Uterus (tissue), 2 donors: Measurements from ENCODE around the gene RPS6KA2.

Experiments used
- POLR2A ChIP-seq, 2 donors: fragments of 450-650 bp; IDR thresholded peaks; one replicate each; pipeline ENCODE4 v1.6.1; 2016; ENCODE audit warnings: antibody characterized with exemption in 2 of 2, mild to moderate bottlenecking in 1 of 2, moderate library complexity in 1 of 2
- TF ChIP-seq, protein P1 (sequence below), 4 experiments: fragments of 200-600 bp in 2 of 4; fragments of 450-650 bp in 2 of 4; sonication (generic) in 2 of 4; IDR thresholded peaks; one replicate each; pipeline ENCODE4 v1.5.1; 2016 to 2019; ENCODE audit warnings: antibody characterized with exemption in 4 of 4, mild to moderate bottlenecking in 2 of 4, moderate library complexity in 1 of 4

GRCh38 chr6:166567107-166567506, 59.9 kb downstream of the RPS6KA2 start:
- no peak for TF ChIP-seq POLR2A (IDR thresholded peaks at IDR 0.05)
- TF ChIP-seq, protein P1, sequence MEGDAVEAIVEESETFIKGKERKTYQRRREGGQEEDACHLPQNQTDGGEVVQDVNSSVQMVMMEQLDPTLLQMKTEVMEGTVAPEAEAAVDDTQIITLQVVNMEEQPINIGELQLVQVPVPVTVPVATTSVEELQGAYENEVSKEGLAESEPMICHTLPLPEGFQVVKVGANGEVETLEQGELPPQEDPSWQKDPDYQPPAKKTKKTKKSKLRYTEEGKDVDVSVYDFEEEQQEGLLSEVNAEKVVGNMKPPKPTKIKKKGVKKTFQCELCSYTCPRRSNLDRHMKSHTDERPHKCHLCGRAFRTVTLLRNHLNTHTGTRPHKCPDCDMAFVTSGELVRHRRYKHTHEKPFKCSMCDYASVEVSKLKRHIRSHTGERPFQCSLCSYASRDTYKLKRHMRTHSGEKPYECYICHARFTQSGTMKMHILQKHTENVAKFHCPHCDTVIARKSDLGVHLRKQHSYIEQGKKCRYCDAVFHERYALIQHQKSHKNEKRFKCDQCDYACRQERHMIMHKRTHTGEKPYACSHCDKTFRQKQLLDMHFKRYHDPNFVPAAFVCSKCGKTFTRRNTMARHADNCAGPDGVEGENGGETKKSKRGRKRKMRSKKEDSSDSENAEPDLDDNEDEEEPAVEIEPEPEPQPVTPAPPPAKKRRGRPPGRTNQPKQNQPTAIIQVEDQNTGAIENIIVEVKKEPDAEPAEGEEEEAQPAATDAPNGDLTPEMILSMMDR (IDR thresholded peaks at IDR 0.05) = no peak
